NCI-H460 (cell line): ENCODE results near the gene ANKRD12. TPM values are rescaled to one million over a fixed set of nuclear protein-coding genes. Genes with fewer than 3 reads are reported as not detected.
A peak's percentile ranks its signal among the peaks of the same experiment; 100 is the strongest.

ENCODE experiments used
- DNase-seq: peaks from one replicate; pipeline ENCODE4 v3.0.0-alpha.2; 2016; ENCODE audit warnings: low read depth; ENCODE audit errors: extremely low read depth
- total RNA-seq: library from RNA; depleted of rRNA; stranded (reverse); fragments of >200 nt; shearing (Covaris generic); gene quantifications from 2 replicates; pipeline ENCODE4 v1.2.3, GENCODE V29; 2014

ANKRD12 gene
- total RNA-seq, 1 experiment from 2014 or later = 9.1 TPM

- no peak for DNase-seq
Observed at GRCh38 chr18:9105420-9105819, 31.2 kb upstream of the ANKRD12 start.

- DNase-seq = no peak
Observed at GRCh38 chr18:9106094-9106493, 30.5 kb upstream of the ANKRD12 start.

- no peak for DNase-seq
Observed at GRCh38 chr18:9106800-9107584, 29.6 kb upstream of the ANKRD12 start.

GRCh38 chr18:9108911-9109310 is 27.7 kb upstream of the ANKRD12 start:
- DNase-seq = no peak

GRCh38 chr18:9109523-9109922 is 27.1 kb upstream of the ANKRD12 start:
- DNase-seq = no peak

GRCh38 chr18:9113468-9114149 is 23.0 kb upstream of the ANKRD12 start:
- DNase-seq = no peak

GRCh38 chr18:9115984-9116383 is 20.6 kb upstream of the ANKRD12 start:
- DNase-seq = no peak

- no peak for DNase-seq
Observed at GRCh38 chr18:9117980-9118841, 18.4 kb upstream of the ANKRD12 start.

- no peak for DNase-seq
Observed at GRCh38 chr18:9120796-9121195, 15.8 kb upstream of the ANKRD12 start.

- no peak for DNase-seq
Observed at GRCh38 chr18:9123520-9123919, 13.1 kb upstream of the ANKRD12 start.

GRCh38 chr18:9124824-9125223 is 11.8 kb upstream of the ANKRD12 start:
- no peak for DNase-seq

- DNase-seq = no peak
Observed at GRCh38 chr18:9126337-9126736, 10.2 kb upstream of the ANKRD12 start.

GRCh38 chr18:9130195-9130594 is 6.4 kb upstream of the ANKRD12 start:
- DNase-seq = no peak

- DNase-seq = no peak
Observed at GRCh38 chr18:9130806-9131205, 5.8 kb upstream of the ANKRD12 start.

GRCh38 chr18:9132628-9133027 is 4.0 kb upstream of the ANKRD12 start:
- no peak for DNase-seq

- no peak for DNase-seq
Observed at GRCh38 chr18:9133225-9133624, 3.4 kb upstream of the ANKRD12 start.

- DNase-seq = no peak
Observed at GRCh38 chr18:9135081-9135911, 1.3 kb upstream of the ANKRD12 start.

- no peak for DNase-seq
Observed at GRCh38 chr18:9135912-9136314, 668 bp upstream of the ANKRD12 start.

- DNase-seq = peak; percentile 51
Observed at GRCh38 chr18:9137168-9138066, 836 bp downstream of the ANKRD12 start.
